ENCODE results near the gene PAPPA. TPM values are rescaled to one million over a fixed set of nuclear protein-coding genes. Genes with fewer than 3 reads are reported as not detected.

Gene PAPPA
- total RNA-seq, 1 donor = 56.5 TPM

DNA sequence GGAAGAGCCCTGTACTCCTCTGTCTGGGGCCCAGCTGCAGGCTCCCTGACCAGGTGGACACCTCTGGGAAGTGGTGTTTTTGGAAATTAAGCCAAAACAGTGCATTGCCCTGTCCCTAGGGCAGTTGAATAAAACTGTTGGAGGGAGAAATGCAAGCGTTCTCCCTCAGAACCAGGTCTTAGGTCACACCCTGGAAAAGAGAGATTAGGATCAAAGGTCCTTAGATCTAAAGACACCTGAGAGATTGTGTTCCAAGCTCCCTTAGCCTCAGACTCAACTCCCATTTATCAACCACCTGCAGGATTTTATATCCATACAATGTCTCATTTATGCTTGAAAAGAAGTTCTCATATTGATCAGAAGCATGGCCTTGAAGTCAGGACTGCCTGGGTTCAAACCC, 64.8 kb downstream of the PAPPA start:
- Histone ChIP-seq H2AFZ (ENCODE audit: low read length) (no peak overlapping the region), H3K4me3 (ENCODE audit: insufficient read depth, low read length) (no peak overlapping the region), H3K36me3 (ENCODE audit: insufficient read depth, low read length) (peaks cover 14% of the 10 kb centered on the region), H4K20me1 (ENCODE audit: insufficient read depth, low read length) (no peaks in the 10 kb centered on the region), H3K9me3 (ENCODE audit: low read depth, low read length) (no peaks in the 10 kb centered on the region), H3K4me1 (ENCODE audit: insufficient read depth, low read length) (no peaks in the 10 kb centered on the region), H3K4me2 (ENCODE audit: insufficient read depth, low read length) (no peak overlapping the region), H3K27me3 (ENCODE audit: insufficient read depth, low read length) (no peaks in the 10 kb centered on the region), H3K27ac (ENCODE audit: low read depth, low read length) (no peak overlapping the region), H3K79me2 (ENCODE audit: insufficient read depth, low read length) (no peaks in the 10 kb centered on the region)
- DNase-seq (ENCODE audit: insufficient read length, low spot score, missing footprints) = no peak
- TF ChIP-seq, protein P1, sequence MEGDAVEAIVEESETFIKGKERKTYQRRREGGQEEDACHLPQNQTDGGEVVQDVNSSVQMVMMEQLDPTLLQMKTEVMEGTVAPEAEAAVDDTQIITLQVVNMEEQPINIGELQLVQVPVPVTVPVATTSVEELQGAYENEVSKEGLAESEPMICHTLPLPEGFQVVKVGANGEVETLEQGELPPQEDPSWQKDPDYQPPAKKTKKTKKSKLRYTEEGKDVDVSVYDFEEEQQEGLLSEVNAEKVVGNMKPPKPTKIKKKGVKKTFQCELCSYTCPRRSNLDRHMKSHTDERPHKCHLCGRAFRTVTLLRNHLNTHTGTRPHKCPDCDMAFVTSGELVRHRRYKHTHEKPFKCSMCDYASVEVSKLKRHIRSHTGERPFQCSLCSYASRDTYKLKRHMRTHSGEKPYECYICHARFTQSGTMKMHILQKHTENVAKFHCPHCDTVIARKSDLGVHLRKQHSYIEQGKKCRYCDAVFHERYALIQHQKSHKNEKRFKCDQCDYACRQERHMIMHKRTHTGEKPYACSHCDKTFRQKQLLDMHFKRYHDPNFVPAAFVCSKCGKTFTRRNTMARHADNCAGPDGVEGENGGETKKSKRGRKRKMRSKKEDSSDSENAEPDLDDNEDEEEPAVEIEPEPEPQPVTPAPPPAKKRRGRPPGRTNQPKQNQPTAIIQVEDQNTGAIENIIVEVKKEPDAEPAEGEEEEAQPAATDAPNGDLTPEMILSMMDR (IDR thresholded peaks at IDR 0.05; ENCODE audit: extremely low read depth, low read depth, low read length) = no peak

DNA sequence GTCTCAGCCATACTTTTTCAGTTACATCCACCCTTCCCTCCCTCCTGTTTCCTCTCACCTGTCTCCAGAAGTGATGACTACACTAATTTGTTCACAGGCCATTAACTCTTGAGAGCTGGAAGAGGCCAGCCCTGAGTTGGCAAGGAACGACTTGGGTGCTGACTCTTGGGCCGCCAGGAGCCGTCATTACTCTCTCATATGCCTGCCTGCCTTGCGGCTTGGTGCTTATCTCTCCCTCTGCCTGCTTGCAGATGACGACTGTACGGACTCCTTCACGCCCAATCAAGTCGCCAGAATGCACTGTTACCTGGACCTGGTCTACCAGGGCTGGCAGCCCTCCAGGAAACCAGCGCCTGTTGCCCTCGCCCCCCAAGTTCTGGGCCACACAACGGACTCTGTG, 66.1 kb downstream of the PAPPA start:
- Histone ChIP-seq H3K4me3 (ENCODE audit: insufficient read depth, low read length) (no peak overlapping the region), H3K27me3 (ENCODE audit: insufficient read depth, low read length) (no peaks in the 10 kb centered on the region), H3K9me3 (ENCODE audit: low read depth, low read length) (no peaks in the 10 kb centered on the region), H4K20me1 (ENCODE audit: insufficient read depth, low read length) (no peaks in the 10 kb centered on the region), H3K79me2 (ENCODE audit: insufficient read depth, low read length) (no peaks in the 10 kb centered on the region), H3K4me1 (ENCODE audit: insufficient read depth, low read length) (no peaks in the 10 kb centered on the region), H2AFZ (ENCODE audit: low read length) (no peak overlapping the region), H3K4me2 (ENCODE audit: insufficient read depth, low read length) (no peak overlapping the region), H3K36me3 (ENCODE audit: insufficient read depth, low read length) (peaks cover 14% of the 10 kb centered on the region), H3K27ac (ENCODE audit: low read depth, low read length) (no peak overlapping the region)
- DNase-seq (ENCODE audit: insufficient read length, low spot score, missing footprints) = no peak
- TF ChIP-seq, protein P1 (IDR thresholded peaks at IDR 0.05; ENCODE audit: extremely low read depth, low read depth, low read length) = no peak

DNA sequence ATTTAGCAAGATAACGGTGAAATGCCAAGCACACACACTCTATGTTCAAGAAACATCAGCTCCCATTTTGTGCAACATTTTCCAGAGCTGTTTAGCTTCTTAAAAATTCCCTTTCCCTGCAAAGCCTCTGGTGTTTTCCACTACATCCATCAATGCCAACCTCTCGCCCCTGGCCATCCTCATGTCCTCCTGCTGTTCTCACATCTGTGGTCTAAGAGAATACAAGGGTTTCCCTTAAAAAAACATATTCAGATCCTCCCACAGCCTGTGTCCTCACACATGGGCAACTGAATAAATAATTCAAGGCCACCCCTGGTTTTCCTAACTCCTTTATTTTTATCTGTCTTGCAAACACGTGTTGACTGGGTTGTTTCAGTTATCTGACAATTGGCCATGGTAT, 70.3 kb downstream of the PAPPA start:
- Histone ChIP-seq H3K4me2 (ENCODE audit: insufficient read depth, low read length) (no peak overlapping the region), H3K36me3 (ENCODE audit: insufficient read depth, low read length) (peaks cover 16% of the 10 kb centered on the region), H3K9me3 (ENCODE audit: low read depth, low read length) (no peaks in the 10 kb centered on the region), H4K20me1 (ENCODE audit: insufficient read depth, low read length) (no peaks in the 10 kb centered on the region), H3K27ac (ENCODE audit: low read depth, low read length) (no peak overlapping the region), H3K79me2 (ENCODE audit: insufficient read depth, low read length) (no peaks in the 10 kb centered on the region), H3K27me3 (ENCODE audit: insufficient read depth, low read length) (no peaks in the 10 kb centered on the region), H2AFZ (ENCODE audit: low read length) (no peak overlapping the region), H3K4me1 (ENCODE audit: insufficient read depth, low read length) (no peaks in the 10 kb centered on the region), H3K4me3 (ENCODE audit: insufficient read depth, low read length) (no peak overlapping the region)
- no peak for DNase-seq (ENCODE audit: insufficient read length, low spot score, missing footprints)
- TF ChIP-seq, protein P1 (IDR thresholded peaks at IDR 0.05; ENCODE audit: extremely low read depth, low read depth, low read length) = no peak

DNA sequence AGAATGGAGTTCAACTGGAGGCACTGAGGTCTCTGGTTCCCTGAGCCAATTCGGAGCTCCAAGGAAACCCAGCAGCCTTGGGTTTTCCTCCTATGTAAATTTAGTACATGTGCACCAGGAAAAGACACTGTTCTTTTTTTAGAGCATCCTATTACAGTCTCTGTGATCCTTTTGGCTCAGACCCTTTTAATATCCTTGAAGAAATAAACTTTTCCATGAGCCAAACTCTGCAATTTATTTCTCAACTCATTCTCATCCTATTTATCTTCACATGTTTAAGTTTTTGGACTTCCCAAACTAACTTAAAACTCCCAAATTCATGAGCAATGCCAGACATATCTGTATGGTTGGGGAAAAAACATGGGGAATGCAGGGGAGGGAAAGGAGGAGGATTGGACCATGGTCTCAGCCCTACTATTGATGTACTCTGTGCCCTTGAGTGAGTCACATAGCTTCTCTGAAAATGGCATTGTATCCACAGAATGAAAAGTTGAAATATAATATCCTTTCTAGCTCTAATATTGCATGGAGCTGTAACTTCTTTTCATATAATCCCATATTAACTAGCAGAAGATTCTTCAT, 76.6 kb downstream of the PAPPA start:
- no peaks in the 10 kb centered on the region for H3K9me3 ChIP-seq (ENCODE audit: low read depth, low read length)
- H3K4me1 ChIP-seq (ENCODE audit: insufficient read depth, low read length) = peaks cover 30% of the 10 kb centered on the region
- H3K27me3 ChIP-seq (ENCODE audit: insufficient read depth, low read length) = no peaks in the 10 kb centered on the region
- H3K79me2 ChIP-seq (ENCODE audit: insufficient read depth, low read length) = no peaks in the 10 kb centered on the region
- H3K4me2 ChIP-seq (ENCODE audit: insufficient read depth, low read length) = no peak overlapping the region
- TF ChIP-seq, protein P1 (IDR thresholded peaks at IDR 0.05; ENCODE audit: extremely low read depth, low read depth, low read length) = no peak
- H3K36me3 ChIP-seq (ENCODE audit: insufficient read depth, low read length) = peaks cover 8% of the 10 kb centered on the region
- H3K27ac ChIP-seq (ENCODE audit: low read depth, low read length) = no peak overlapping the region
- H3K4me3 ChIP-seq (ENCODE audit: insufficient read depth, low read length) = no peak overlapping the region
- H2AFZ ChIP-seq (ENCODE audit: low read length) = no peak overlapping the region
- no peaks in the 10 kb centered on the region for H4K20me1 ChIP-seq (ENCODE audit: insufficient read depth, low read length)
- DNase-seq (ENCODE audit: insufficient read length, low spot score, missing footprints) = peak; percentile 27
